Keratinocyte (primary cell): ENCODE data around the gene SLC2A9. TPM values are rescaled to one million over a fixed set of nuclear protein-coding genes. Genes with fewer than 3 reads are reported as not detected.

Experiments
- DNase-seq: peaks from one replicate; pipeline ENCODE4 v3.0.0-alpha.2; 2011; ENCODE audit warnings: low read depth, missing footprints, low spot score
- FAIRE-seq: peaks from 2 replicates; lab custom pipeline; 2011; peaks lifted over from hg19 to GRCh38; lab: Jason Lieb, UNC
- H2AFZ ChIP-seq: 2 replicates; pipeline ENCODE4 v1.6.0; 2012; ENCODE audit warnings: low read length, control low read depth, inconsistent platforms; ENCODE audit not compliant: control insufficient read depth
- H3K27ac ChIP-seq: 2 replicates; pipeline ENCODE4 v1.5.1; 2011; ENCODE audit warnings: low read length; ENCODE audit not compliant: control insufficient read depth, insufficient read depth
- H3K27me3 ChIP-seq: 3 replicates; pipeline ENCODE4 v1.6.0; 2011; ENCODE audit warnings: low read length; ENCODE audit not compliant: control insufficient read depth, insufficient read depth; ENCODE audit errors: extremely low read depth
- H3K36me3 ChIP-seq, 2 experiments: 2 replicates in 1 of 2; 3 replicates in 1 of 2; pipeline ENCODE4 v1.5.1; 2011; ENCODE audit warnings: low read length in 2 of 2, mild to moderate bottlenecking in 1 of 2; ENCODE audit not compliant: control insufficient read depth in 2 of 2, insufficient read depth in 2 of 2; ENCODE audit errors: extremely low read depth in 1 of 2
- H3K4me1 ChIP-seq: 3 replicates; pipeline ENCODE4 v1.5.1; 2011; ENCODE audit warnings: low read length; ENCODE audit not compliant: control insufficient read depth, insufficient read depth; ENCODE audit errors: extremely low read depth
- H3K4me2 ChIP-seq: 3 replicates; pipeline ENCODE4 v1.6.0; 2011; ENCODE audit warnings: low read depth, low read length; ENCODE audit not compliant: control insufficient read depth, insufficient read depth; ENCODE audit errors: extremely low read depth
- H3K4me3 ChIP-seq, 3 experiments: fragments of 200-600 bp in 1 of 3; sonication (generic) in 1 of 3; 2 replicates in 2 of 3; 3 replicates in 1 of 3; pipeline ENCODE4 v1.5.1; 2011 to 2016; ENCODE audit warnings: low read length in 3 of 3, mild to moderate bottlenecking in 3 of 3, control low read depth in 2 of 3, inconsistent platforms in 1 of 3, low read depth in 1 of 3, mixed read lengths in 1 of 3, mixed run types in 1 of 3, moderate library complexity in 1 of 3; ENCODE audit not compliant: control insufficient read depth in 2 of 3, insufficient read depth in 2 of 3; ENCODE audit errors: extremely low read depth in 1 of 3
- H3K79me2 ChIP-seq: 2 replicates; pipeline ENCODE4 v1.6.0; 2012; ENCODE audit warnings: low read length; ENCODE audit not compliant: control insufficient read depth, insufficient read depth
- H3K9ac ChIP-seq: 3 replicates; pipeline ENCODE4 v1.6.0; 2011; ENCODE audit warnings: low read length; ENCODE audit not compliant: control insufficient read depth, insufficient read depth; ENCODE audit errors: extremely low read depth
- H3K9me1 ChIP-seq: 3 replicates; pipeline ENCODE4 v1.6.0; 2011; ENCODE audit warnings: low read length; ENCODE audit not compliant: control insufficient read depth, insufficient read depth; ENCODE audit errors: extremely low read depth
- H3K9me3 ChIP-seq: 2 replicates; pipeline ENCODE4 v1.5.1; 2012; ENCODE audit warnings: low read depth, low read length; ENCODE audit not compliant: control insufficient read depth
- H4K20me1 ChIP-seq: 3 replicates; pipeline ENCODE4 v1.6.0; 2011; ENCODE audit warnings: low read length; ENCODE audit not compliant: control insufficient read depth, insufficient read depth; ENCODE audit errors: extremely low read depth
- CTCF ChIP-seq, 3 experiments: IDR thresholded peaks in 1 of 3; conservative IDR thresholded peaks in 1 of 3; optimal IDR thresholded peaks in 1 of 3; 2 replicates in 2 of 3; 3 replicates in 1 of 3; pipeline versions ENCODE3 to v1.5.1; 2011; ENCODE audit warnings: low read length in 3 of 3, mild to moderate bottlenecking in 3 of 3, moderate library complexity in 2 of 3, control low read depth in 1 of 3, inconsistent platforms in 1 of 3; ENCODE audit not compliant: insufficient read depth in 2 of 3; ENCODE audit errors: extremely low read depth in 1 of 3
- EZH2 ChIP-seq: IDR thresholded peaks from one replicate; pipeline ENCODE4 v1.6.1; 2012; ENCODE audit warnings: inconsistent platforms, mild to moderate bottlenecking, low read length, moderate library complexity
- dilution Hi-C: fragments of 300-500 bp; cut with MboI; formaldehyde crosslinking; loops from one replicate; pipeline ENCODE4 v1.7.0; 2020; ENCODE audit warnings: low sequenced_read_pairs; ENCODE audit not compliant: extremely low pct_ligation_motif_present
- polyA plus RNA-seq, 5 experiments: library from polyadenylated mRNA; depleted of rRNA in 3 of 5; stranded (reverse) in 3 of 5; stranded (forward) in 1 of 5; unstranded in 1 of 5; fragments of >200 nt; gene quantifications; 1 replicate in 1 of 5; 2 replicates in 3 of 5; 3 replicates in 1 of 5; pipeline versions ENCODE4 v1.2.1 to v1.2.3, GENCODE V29; 2011 to 2012; ENCODE audit warnings: missing spikeins in 2 of 5, low read depth in 1 of 5, low replicate concordance in 1 of 5

The SLC2A9 gene
- polyA plus RNA-seq, 1 donor (not counting 4 experiments of a cell fraction or from before 2014, with no cell fraction given), result 37.3 TPM

- FAIRE-seq (no peak), DNase-seq (no peak)
- H3K9me3 ChIP-seq, result no peaks in the 10 kb centered on the region
- H3K27ac ChIP-seq, result no peak overlapping the region
- H3K4me1 ChIP-seq, result peaks cover 31% of the 10 kb centered on the region
- no peaks in the 10 kb centered on the region for H4K20me1 ChIP-seq
- H3K27me3 ChIP-seq, result no peaks in the 10 kb centered on the region
- TF ChIP-seq CTCF (optimal IDR thresholded peaks at IDR 0.05 in 1 of 3, IDR thresholded peaks at IDR 0.05 in 1 of 3, conservative IDR thresholded peaks at IDR 0.05 in 1 of 3; ENCODE audit: extremely low read depth in 1 of 3, insufficient read depth in 2 of 3, low read length in 3 of 3), result no peak
- TF ChIP-seq EZH2, result no peak
- H3K9ac ChIP-seq, result no peak overlapping the region
- no peaks in the 10 kb centered on the region for H3K36me3 ChIP-seq
- H3K4me3 ChIP-seq, result no peak overlapping the region
- dilution Hi-C loops, result no loop called here
- no peak overlapping the region for H3K4me2 ChIP-seq
- no peaks in the 10 kb centered on the region for H3K9me1 ChIP-seq
- H3K79me2 ChIP-seq, result no peaks in the 10 kb centered on the region
- H2AFZ ChIP-seq, result no peak overlapping the region
Observed at GRCh38 chr4:10051517-10052135, 30.3 kb upstream of the SLC2A9 start.

- no peaks in the 10 kb centered on the region for H3K36me3 ChIP-seq
- H3K4me3 ChIP-seq, result no peak overlapping the region
- H3K4me1 ChIP-seq, result peaks cover 35% of the 10 kb centered on the region
- no peak overlapping the region for H3K27ac ChIP-seq
- H3K79me2 ChIP-seq, result no peaks in the 10 kb centered on the region
- DNase-seq (no peak), FAIRE-seq (no peak)
- TF ChIP-seq EZH2 (no peak), CTCF (optimal IDR thresholded peaks at IDR 0.05 in 1 of 3, IDR thresholded peaks at IDR 0.05 in 1 of 3, conservative IDR thresholded peaks at IDR 0.05 in 1 of 3; ENCODE audit: extremely low read depth in 1 of 3, insufficient read depth in 2 of 3, low read length in 3 of 3) (no peak)
- H2AFZ ChIP-seq, result no peak overlapping the region
- H4K20me1 ChIP-seq, result no peaks in the 10 kb centered on the region
- no peaks in the 10 kb centered on the region for H3K9me1 ChIP-seq
- no peak overlapping the region for H3K9ac ChIP-seq
- dilution Hi-C loops, result no loop called here
- H3K4me2 ChIP-seq, result no peak overlapping the region
- no peaks in the 10 kb centered on the region for H3K9me3 ChIP-seq
- no peaks in the 10 kb centered on the region for H3K27me3 ChIP-seq
Observed at GRCh38 chr4:10050721-10051120, 29.4 kb upstream of the SLC2A9 start.
